HG02623 (cell line): ENCODE data around the gene TMEM145.
"Not testable (repeated sequence)": the region's sequence is repeated elsewhere in the genome, so short reads cannot be mapped to it uniquely, and the experiment has no call there.

Experiments used
- ATAC-seq: cut with Tn5 transposase; IDR thresholded peaks from one replicate; pipeline ENCODE4 v1.9.1; 2021; ENCODE audit warnings: moderate library complexity; ENCODE audit not compliant: unreplicated experiment

The TMEM145 gene

DNA sequence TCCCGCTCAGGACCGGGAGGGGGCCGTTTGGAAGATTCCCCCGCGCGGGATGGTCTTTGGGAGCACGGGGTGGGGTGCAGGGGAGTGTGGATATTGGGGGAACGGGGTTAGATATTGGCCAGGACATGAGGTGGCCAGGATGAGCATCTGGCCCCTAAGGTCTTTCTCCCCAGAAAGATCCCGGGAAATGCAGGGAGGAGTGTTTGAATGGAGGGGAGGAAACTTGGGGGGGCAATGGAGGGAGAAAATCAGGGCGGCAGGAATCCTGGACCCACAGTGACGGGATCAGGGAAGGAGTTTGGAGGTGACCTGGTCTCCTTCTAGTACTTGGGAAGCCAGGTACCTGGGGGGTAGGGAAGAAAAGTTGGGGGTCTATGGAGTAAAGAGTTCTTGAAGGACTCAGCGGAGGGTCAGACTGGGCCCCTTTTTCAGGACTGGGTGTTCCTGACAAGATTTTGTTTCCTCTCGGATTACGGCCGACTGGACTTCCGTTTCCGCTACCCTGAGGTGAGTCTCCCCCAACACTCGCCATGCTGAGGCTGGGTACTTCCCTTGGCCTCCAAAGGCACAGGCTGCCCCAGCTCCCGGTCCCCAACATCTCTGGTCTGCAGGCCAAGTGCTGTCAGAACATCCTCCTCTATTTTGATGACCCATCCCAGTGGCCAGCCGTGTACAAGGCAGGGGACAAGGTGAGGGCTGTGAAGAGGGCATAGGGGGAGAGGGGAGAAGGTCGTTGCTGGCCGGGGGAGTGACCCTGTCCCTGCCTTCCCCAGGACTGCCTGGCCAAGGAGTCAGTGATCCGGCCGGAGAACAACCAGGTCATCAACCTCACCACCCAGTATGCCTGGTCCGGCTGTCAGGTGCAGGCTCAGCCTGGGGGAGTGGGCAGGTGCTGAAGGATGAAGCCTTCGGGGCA lies 989 bp downstream of the TMEM145 start:
- ATAC-seq = no peak

DNA sequence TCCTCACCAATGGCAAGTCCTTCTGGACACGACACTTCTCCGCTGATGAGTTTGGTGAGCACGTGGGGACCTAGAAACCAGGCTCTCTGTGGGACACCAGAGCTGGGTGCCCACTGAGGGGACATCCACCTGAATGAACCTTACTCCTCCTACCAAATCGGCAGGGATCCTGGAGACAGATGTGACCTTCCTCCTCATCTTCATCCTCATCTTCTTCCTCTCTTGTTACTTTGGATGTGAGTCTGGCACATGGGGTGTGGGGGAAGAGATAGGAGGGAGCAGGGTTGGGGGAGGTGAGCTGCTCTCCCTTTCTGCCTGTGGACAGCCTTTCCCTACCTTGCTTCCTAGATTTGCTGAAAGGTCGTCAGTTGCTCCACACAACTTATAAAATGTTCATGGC lies 1.9 kb downstream of the TMEM145 start:
- ATAC-seq = no peak

DNA sequence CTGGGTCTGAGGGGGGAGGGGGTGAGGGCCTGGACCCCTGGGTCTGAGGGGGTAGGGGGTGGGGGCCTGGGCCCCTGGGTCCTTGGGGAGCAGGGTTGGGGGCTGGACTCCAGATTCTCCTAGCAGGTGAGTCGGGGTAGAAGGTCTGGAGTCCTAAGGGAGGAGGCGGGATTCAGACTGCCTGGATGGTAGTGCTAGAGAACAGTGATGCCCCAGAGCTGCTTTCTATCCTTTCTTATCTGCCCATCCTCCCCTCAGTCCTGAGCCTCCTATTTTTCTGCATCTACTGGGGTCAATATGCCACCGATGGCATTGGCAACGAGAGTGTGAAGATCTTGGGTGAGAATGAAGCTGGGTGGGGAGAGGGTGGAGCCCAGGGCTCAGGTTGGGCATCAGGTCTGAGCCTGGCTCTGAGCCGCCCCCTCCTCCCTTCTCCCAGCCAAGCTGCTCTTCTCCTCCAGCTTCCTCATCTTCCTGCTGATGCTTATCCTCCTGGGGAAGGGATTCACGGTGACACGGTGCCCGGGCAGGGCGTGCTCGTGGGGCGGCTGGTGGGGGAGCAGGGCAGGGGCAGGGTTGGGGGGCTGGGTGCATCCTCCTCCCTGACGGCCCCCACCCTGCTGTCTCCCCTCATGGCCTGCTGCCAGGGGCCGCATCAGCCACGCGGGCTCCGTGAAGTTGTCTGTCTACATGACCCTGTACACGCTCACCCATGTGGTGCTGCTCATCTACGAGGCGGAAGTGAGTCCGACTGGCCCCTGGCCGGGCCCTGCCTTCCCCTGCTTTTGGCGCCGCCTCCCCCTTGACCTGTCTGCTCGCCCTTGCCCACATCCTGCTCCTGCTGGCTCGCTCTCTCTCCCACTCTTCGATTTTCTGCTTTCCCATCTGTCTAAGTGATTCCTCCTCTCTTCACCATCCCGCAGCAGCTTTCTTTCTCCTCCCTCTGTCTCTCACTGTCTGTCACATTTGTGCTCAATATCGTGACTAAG lies 3.4 kb downstream of the TMEM145 start:
- ATAC-seq = no peak

GRCh38 chr19:42317535-42317934 lies 4.4 kb downstream of the TMEM145 start:
- no peak for ATAC-seq

DNA sequence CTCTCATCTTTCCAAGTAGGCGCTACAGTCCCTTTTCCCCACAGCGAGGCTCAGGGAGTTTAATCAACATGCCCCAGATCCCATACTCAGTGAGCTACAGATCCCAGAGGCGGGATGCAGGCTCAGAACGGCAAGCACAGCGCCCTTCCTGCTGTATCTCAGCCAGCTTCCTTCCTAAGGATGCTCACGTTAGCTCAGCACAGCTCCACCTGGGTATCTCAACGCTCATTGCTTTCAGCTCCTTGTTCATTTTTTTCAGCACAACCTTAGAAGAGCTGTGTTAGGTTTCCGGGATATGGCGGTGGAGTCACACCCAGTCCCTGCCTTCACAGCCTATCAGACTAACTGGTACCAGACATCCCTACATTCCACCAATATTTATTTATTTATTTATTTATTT lies 9.2 kb downstream of the TMEM145 start:
- no peak for ATAC-seq

DNA sequence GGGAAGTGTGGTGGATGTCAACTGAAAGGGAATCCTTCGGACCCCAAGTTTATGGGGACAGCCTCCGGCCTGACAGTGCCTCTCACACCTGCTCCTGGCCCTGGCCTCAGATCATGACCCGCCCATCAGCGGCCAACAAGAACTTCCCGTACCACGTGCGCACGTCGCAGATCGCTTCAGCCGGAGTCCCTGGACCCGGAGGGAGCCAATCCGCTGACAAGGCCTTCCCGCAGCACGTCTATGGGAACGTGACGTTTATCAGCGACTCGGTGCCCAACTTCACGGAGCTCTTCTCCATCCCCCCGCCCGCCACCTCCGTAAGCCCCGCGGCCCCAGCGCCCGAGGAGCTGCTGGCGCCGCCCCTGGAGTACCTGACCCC lies 10.4 kb downstream of the TMEM145 start:
- no peak for ATAC-seq

DNA sequence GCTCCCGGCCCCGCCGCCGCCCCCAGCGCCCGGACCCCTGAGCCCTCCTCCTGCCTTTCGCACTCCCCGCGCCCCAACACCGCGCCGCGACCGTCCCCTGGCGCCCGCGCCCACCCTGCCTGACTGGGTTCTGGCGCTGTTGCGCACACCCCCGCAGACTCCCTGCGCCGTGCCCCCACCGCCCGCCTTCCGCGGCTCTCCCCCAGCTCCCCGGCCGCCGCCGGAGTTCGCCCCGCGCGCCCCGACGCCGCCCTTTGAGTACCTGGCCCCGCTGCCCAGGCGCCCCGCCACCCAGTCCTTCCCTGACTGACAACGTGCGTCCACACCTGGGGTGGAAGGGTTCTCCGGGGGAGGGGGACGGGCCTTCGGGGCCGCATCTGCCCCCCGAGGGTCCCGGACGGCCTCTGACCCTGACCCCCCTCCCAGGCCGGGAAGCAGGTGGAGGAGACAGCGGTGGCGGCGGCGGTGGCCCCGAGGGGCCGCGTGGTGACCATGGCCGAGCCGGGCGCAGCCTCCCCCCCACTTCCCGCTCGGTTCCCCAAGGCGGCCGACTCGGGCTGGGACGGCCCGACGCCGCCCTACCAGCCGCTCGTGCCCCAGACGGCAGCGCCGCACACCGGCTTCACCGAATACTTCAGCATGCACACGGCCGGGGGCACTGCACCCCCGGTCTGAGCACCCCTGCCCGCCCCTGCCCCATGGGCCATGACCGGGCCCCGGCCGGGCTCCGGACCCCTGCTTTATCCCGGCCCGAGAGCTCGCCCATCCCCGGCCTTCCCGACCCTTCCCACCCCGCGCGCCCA lies 10.9 kb downstream of the TMEM145 start:
- ATAC-seq = no peak

GRCh38 chr19:42324655-42325307 lies 11.7 kb downstream of the TMEM145 start:
- no peak for ATAC-seq

GRCh38 chr19:42325308-42325895 lies 12.3 kb downstream of the TMEM145 start, which contains the start of gene MEGF8:
MEGF8 (plus strand) TSS chr19:42325635; CDS start chr19:42326244, 609 bp downstream.
- peak; percentile 86 for ATAC-seq

DNA sequence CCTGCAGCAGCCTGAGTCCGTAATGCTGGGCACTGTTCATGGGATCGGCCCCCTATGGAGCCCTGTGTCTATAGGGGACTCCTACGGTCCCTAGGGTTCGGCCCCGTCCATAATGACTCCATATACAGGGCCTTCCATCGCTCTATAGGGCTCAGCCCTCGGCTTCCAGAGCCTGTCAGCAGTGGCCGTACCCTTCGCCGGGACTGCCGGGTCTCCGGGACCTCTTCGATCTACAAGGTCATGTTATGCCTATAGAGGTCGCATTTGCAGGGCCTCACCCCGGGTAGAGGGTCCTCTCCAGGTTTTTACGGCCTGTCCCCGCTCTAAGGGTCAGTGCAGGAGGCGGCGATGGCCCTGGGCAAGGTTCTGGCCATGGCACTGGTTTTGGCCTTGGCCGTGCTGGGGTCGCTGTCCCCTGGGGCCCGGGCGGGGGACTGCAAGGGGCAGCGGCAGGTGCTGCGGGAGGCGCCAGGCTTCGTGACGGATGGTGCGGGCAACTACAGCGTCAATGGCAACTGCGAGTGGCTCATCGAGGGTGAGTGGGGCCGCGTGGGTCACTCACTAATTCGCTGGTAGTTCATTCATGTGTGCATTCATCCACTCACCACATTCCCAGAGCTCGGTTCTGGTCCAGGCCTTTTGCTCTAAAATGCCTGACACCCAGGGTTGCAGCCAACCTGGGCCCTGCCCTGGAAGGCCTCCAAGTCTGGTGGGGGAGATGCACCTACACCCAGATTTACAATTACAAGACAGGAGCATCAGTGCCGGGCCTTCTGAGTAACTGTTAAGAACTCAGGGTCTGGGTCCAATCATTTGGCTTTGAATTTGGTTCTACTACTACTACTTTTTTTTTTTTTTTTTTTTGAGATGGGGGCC lies 13.0 kb downstream of the TMEM145 start:
- peak; percentile 4 for ATAC-seq

GRCh38 chr19:42326969-42327368 lies 13.9 kb downstream of the TMEM145 start:
- no peak for ATAC-seq

GRCh38 chr19:42327381-42327780 lies 14.3 kb downstream of the TMEM145 start:
- no peak for ATAC-seq

DNA sequence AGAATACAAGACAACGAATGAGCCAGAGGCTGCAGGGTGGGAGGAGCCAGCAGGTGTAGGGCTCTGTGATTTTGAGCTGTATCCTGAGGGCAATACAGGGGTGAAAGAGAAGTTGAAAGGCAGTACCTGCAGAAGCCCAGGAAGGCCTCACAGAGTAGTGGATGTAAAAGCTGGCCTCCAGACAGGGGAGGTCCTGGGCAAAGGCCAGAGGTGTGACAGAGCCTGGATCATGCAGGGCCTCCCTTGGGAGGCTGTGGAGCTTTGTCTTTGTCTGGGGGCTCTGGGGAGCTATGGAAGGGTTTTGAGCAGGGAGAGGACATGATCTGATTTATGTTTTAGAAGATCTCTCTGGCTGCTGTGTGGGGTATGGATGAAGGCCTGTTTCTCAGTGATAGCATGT lies 15.0 kb downstream of the TMEM145 start:
- ATAC-seq = no peak

DNA sequence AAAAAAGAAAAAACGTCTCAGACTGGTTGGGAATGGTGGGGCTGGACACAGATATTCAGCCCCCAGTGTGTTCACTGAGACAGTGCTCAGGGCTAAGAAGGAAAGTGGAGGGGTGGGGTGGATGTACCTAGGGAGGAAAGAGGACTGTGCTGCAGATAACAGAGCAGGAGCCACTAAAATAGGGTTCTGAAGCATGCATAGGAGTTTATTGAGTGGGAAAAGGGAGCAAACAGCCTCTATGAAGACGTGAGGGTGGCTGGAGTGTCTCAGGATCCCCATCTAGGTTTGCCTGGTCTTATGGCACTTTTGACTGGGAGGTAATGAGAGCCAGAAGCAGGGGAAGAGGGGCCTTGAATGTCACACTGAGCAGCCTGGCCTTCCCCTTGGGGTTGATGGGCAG lies 15.7 kb downstream of the TMEM145 start:
- no peak for ATAC-seq

DNA sequence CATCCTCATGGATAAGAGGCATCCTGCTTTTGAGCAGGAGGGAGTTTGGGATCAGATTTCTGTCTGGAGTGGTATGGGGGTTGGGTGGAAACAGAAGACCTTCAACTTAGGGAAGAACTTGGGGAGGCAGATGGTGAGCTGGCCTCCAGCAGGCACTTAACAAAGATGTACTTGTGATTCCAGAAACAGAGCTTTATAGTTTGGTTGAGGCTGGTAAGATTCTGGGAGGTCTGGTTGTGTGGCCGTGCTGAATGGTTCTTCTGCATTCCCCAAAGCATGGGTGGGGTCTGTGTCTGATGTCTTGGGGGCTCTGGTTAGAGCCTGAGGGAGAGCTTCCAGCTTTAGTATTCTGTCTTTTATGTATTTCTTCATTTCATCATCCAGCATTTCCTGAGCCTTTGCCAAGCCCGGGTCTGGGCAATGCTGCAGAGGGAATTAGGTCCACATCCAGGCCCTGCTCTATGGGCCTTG lies 17.2 kb downstream of the TMEM145 start:
- no peak for ATAC-seq

- ATAC-seq = not testable (repeated sequence)
Observed at GRCh38 chr19:42331333-42331732, 18.2 kb downstream of the TMEM145 start.

DNA sequence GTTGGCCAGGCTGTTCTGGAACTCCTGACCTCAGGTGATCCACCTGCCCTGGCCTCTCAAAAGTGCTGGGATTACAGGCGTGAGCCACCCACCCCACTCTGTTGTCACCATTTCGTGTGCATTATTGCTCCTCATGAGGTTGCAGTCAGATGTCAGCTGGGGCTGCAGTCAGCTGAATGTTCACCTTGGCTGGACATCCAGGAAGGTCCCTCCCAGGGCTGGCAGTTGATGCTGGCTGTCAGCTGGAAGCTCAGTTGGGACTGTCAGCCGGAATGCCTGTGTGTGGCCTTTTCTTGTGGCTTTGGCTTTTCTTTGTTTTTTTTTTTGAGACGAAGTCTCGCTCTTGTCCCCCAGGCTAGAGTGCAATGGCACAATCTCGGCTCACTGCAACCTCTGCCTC lies 18.9 kb downstream of the TMEM145 start:
- ATAC-seq = no peak

GRCh38 chr19:42333018-42333417 lies 19.9 kb downstream of the TMEM145 start:
- no peak for ATAC-seq
